BE2C (cell line): ENCODE measurements around the gene WWOX.

ENCODE experiments used
- DNase-seq: peaks from one replicate; pipeline ENCODE4 v3.0.0-alpha.2; 2020
- H3K27me3 ChIP-seq: fragments of 250-450 bp; sonication (Bioruptor Pico); 2 replicates; pipeline ENCODE4 v1.5.1; 2020; ENCODE audit warnings: mild to moderate bottlenecking
- H3K36me3 ChIP-seq: fragments of 250-450 bp; sonication (Bioruptor Pico); 2 replicates; pipeline ENCODE4 v1.5.1; 2020; ENCODE audit warnings: mild to moderate bottlenecking
- H3K4me1 ChIP-seq: fragments of 250-450 bp; sonication (Bioruptor Pico); 2 replicates; pipeline ENCODE4 v1.5.1; 2020
- H3K4me3 ChIP-seq: 2 replicates; pipeline ENCODE4 v1.5.1; 2011; ENCODE audit warnings: low read depth, low read length
- H3K9me3 ChIP-seq: fragments of 250-450 bp; sonication (Bioruptor Pico); 2 replicates; pipeline ENCODE4 v1.5.1; 2020
- CTCF ChIP-seq: IDR thresholded peaks from 2 replicates; pipeline ENCODE4 v1.5.1; 2012; ENCODE audit warnings: mild to moderate bottlenecking, low read depth, low read length

WWOX gene

GRCh38 chr16:78446992-78447563 is 347.6 kb downstream of the WWOX start:
- Histone ChIP-seq H3K4me3 (no peak overlapping the region), H3K4me1 (no peaks in the 10 kb centered on the region), H3K9me3 (peaks cover 7% of the 10 kb centered on the region), H3K27me3 (no peaks in the 10 kb centered on the region), H3K36me3 (no peaks in the 10 kb centered on the region)
- no peak for DNase-seq
- TF ChIP-seq CTCF, result no peak

- H3K4me1 ChIP-seq, result no peaks in the 10 kb centered on the region
- no peaks in the 10 kb centered on the region for H3K36me3 ChIP-seq
- H3K4me3 ChIP-seq, result no peak overlapping the region
- TF ChIP-seq CTCF, result no peak
- DNase-seq, result no peak
- H3K9me3 ChIP-seq, result peaks cover 7% of the 10 kb centered on the region
- no peaks in the 10 kb centered on the region for H3K27me3 ChIP-seq
Observed at GRCh38 chr16:78448658-78449271, 349.3 kb downstream of the WWOX start.

GRCh38 chr16:78450255-78450654 is 350.8 kb downstream of the WWOX start:
- H3K36me3 ChIP-seq, result no peaks in the 10 kb centered on the region
- no peaks in the 10 kb centered on the region for H3K4me1 ChIP-seq
- no peak for DNase-seq
- H3K9me3 ChIP-seq, result peaks cover 7% of the 10 kb centered on the region
- no peak for TF ChIP-seq CTCF
- H3K4me3 ChIP-seq, result no peak overlapping the region
- no peaks in the 10 kb centered on the region for H3K27me3 ChIP-seq

GRCh38 chr16:78452025-78452555 is 352.6 kb downstream of the WWOX start:
- no peak for TF ChIP-seq CTCF
- no peaks in the 10 kb centered on the region for H3K27me3 ChIP-seq
- H3K9me3 ChIP-seq, result peaks cover 7% of the 10 kb centered on the region
- no peaks in the 10 kb centered on the region for H3K4me1 ChIP-seq
- no peak overlapping the region for H3K4me3 ChIP-seq
- no peaks in the 10 kb centered on the region for H3K36me3 ChIP-seq
- DNase-seq, result no peak

- Histone ChIP-seq H3K4me3 (no peak overlapping the region), H3K9me3 (no peaks in the 10 kb centered on the region; the same call in 1 of the 2 replicates), H3K4me1 (no peaks in the 10 kb centered on the region), H3K36me3 (no peaks in the 10 kb centered on the region), H3K27me3 (no peaks in the 10 kb centered on the region)
- no peak for TF ChIP-seq CTCF
- no peak for DNase-seq
Observed at GRCh38 chr16:78455861-78456260, 356.4 kb downstream of the WWOX start.

GRCh38 chr16:78458588-78458987 is 359.1 kb downstream of the WWOX start:
- DNase-seq, result no peak
- Histone ChIP-seq H3K27me3 (no peaks in the 10 kb centered on the region), H3K4me3 (no peak overlapping the region), H3K36me3 (no peaks in the 10 kb centered on the region), H3K9me3 (no peaks in the 10 kb centered on the region; the same call in 1 of the 2 replicates), H3K4me1 (no peaks in the 10 kb centered on the region)
- 0 out of 2 replicates have a peak, but pooled peaks have one; percentile 5 for TF ChIP-seq CTCF
